ENCODE measurements around the gene TRPM7.
A peak's percentile ranks its signal among the peaks of the same experiment; 100 is the strongest.

The TRPM7 gene, protein sequence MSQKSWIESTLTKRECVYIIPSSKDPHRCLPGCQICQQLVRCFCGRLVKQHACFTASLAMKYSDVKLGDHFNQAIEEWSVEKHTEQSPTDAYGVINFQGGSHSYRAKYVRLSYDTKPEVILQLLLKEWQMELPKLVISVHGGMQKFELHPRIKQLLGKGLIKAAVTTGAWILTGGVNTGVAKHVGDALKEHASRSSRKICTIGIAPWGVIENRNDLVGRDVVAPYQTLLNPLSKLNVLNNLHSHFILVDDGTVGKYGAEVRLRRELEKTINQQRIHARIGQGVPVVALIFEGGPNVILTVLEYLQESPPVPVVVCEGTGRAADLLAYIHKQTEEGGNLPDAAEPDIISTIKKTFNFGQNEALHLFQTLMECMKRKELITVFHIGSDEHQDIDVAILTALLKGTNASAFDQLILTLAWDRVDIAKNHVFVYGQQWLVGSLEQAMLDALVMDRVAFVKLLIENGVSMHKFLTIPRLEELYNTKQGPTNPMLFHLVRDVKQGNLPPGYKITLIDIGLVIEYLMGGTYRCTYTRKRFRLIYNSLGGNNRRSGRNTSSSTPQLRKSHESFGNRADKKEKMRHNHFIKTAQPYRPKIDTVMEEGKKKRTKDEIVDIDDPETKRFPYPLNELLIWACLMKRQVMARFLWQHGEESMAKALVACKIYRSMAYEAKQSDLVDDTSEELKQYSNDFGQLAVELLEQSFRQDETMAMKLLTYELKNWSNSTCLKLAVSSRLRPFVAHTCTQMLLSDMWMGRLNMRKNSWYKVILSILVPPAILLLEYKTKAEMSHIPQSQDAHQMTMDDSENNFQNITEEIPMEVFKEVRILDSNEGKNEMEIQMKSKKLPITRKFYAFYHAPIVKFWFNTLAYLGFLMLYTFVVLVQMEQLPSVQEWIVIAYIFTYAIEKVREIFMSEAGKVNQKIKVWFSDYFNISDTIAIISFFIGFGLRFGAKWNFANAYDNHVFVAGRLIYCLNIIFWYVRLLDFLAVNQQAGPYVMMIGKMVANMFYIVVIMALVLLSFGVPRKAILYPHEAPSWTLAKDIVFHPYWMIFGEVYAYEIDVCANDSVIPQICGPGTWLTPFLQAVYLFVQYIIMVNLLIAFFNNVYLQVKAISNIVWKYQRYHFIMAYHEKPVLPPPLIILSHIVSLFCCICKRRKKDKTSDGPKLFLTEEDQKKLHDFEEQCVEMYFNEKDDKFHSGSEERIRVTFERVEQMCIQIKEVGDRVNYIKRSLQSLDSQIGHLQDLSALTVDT (N-terminal part only)

DNA sequence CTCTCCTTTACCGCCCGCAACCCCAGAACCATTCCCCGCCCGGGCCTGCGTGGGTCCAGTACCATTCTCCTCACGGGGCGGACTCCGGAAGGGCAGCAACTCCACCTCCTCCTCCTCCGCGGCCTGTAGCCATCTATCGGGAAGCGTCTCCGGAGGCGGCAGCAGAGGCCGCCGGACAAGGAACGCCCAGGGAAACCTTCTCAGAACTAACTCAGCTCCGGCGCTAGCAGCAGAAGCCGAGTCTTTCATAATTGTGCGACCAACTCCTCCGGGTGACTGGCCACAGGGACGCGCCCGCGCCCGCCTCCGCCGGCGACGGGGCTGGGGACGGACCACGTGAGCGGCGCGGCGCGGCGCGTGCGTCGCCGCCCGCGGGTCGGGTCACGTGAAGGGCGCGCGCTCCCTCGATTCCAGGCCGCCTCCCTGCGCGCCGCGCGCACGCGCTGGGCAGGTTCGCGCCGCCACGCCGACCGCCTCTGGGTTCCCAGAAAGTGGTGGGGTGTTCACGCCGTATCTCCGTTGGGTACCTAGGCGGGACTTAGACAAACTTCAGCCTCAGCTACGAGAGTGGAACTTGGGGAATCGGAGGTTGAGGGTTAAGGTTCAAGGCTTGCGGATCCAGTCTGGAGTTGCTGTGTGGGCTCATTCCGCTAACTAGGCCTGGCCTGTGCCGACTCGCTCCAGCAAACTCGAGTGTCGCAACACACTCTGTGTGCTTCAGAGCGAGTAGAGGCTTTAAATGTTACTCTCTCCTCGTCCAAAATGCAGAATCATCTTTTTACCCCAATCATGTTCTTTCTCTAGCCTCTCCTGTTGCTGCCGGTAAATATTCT is at the start of gene TRPM7:
TSS of gene TRPM7 (minus strand) at position 329 of the 833 bp plus-strand sequence. CDS start at position 65, 264 bp downstream.
- Histone ChIP-seq H3K36me3 (ENCODE audit: control insufficient read depth, insufficient read depth, low read length) (no peaks in the 10 kb centered on the region), H3K27me3 (ENCODE audit: control insufficient read depth, insufficient read depth, low read length) (no peaks in the 10 kb centered on the region), H3K4me3 (ENCODE audit: low read length) (peak within 1 kb of the TSS; percentile 98), H3K9me3 (ENCODE audit: control insufficient read depth, low read length) (no peaks in the 10 kb centered on the region), H3K9ac (ENCODE audit: low read length) (peak within 1 kb of the TSS; percentile 98), H3K4me1 (ENCODE audit: control insufficient read depth, insufficient read depth, low read length) (peaks cover 7% of the 10 kb centered on the region)

DNA sequence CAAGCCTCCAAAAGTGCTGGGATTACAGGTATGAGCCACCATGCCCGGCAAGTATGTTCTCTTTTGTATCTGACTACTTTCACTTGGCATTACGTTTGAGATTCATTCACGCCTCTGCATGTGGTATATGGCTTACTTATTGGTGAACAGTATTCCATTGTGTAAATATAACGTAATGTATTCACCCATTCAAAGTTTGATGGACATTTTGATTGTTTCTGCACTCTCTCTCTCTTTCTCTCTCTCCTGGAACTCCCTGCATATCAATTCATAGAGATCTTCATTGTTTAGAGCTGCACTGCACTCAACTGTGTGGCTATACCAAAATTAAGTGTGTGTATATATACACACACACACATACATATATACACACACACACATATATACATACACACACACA is 48.6 kb upstream of the TRPM7 start:
- Histone ChIP-seq H3K9me3 (ENCODE audit: control insufficient read depth, low read length) (no peaks in the 10 kb centered on the region), H3K36me3 (ENCODE audit: control insufficient read depth, insufficient read depth, low read length) (no peaks in the 10 kb centered on the region), H3K4me3 (ENCODE audit: low read length) (no peak overlapping the region), H3K9ac (ENCODE audit: low read length) (no peak overlapping the region), H3K4me1 (ENCODE audit: control insufficient read depth, insufficient read depth, low read length) (no peaks in the 10 kb centered on the region), H3K27me3 (ENCODE audit: control insufficient read depth, insufficient read depth, low read length) (no peaks in the 10 kb centered on the region)

DNA sequence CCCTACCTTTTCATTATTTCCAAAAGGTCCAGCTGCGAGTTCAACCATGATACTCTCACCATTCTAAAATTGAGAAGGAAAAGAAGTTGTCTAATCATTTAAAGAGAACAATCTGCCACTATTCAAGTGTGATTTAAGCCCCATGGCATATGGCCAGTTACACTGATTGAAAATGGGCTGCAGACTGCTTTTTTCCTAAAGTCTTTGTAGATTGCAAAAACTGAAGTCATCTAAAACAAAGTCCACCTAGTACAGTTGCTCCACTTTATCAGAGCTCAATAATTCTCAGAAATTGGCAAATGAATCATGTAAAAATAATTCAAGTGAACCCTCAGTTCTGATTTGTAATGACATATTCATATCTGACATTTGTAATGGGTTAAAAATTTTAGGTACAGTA is 39.7 kb upstream of the TRPM7 start:
- no peaks in the 10 kb centered on the region for H3K27me3 ChIP-seq (ENCODE audit: control insufficient read depth, insufficient read depth, low read length)
- H3K9ac ChIP-seq (ENCODE audit: low read length) = no peak overlapping the region
- no peaks in the 10 kb centered on the region for H3K36me3 ChIP-seq (ENCODE audit: control insufficient read depth, insufficient read depth, low read length)
- no peak overlapping the region for H3K4me3 ChIP-seq (ENCODE audit: low read length)
- H3K9me3 ChIP-seq (ENCODE audit: control insufficient read depth, low read length) = no peaks in the 10 kb centered on the region
- peaks cover 14% of the 10 kb centered on the region for H3K4me1 ChIP-seq (ENCODE audit: control insufficient read depth, insufficient read depth, low read length)

DNA sequence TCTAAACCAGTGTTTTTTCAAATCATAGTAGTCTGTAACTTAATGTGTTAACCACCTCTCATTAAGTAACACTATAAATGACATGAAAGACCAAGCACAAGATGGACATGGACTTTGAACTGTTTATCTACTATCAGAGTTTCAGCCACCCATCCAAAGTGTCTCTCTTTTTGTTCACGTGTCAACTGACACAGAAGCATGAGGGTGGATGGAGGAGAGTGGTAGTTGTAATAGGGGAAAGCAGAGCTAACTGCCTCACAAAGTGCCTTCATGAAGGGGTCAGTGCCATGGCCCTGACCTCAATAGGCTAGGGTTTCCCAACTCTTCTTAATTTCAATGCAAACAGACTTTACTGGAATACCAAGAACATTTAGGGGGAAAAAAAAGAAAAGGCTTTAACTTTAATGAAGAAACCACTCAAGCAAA is 32.1 kb upstream of the TRPM7 start:
- Histone ChIP-seq H3K4me1 (ENCODE audit: control insufficient read depth, insufficient read depth, low read length) (peaks cover 4% of the 10 kb centered on the region), H3K36me3 (ENCODE audit: control insufficient read depth, insufficient read depth, low read length) (no peaks in the 10 kb centered on the region), H3K9me3 (ENCODE audit: control insufficient read depth, low read length) (no peaks in the 10 kb centered on the region), H3K9ac (ENCODE audit: low read length) (no peak overlapping the region), H3K4me3 (ENCODE audit: low read length) (no peak overlapping the region), H3K27me3 (ENCODE audit: control insufficient read depth, insufficient read depth, low read length) (no peaks in the 10 kb centered on the region)

DNA sequence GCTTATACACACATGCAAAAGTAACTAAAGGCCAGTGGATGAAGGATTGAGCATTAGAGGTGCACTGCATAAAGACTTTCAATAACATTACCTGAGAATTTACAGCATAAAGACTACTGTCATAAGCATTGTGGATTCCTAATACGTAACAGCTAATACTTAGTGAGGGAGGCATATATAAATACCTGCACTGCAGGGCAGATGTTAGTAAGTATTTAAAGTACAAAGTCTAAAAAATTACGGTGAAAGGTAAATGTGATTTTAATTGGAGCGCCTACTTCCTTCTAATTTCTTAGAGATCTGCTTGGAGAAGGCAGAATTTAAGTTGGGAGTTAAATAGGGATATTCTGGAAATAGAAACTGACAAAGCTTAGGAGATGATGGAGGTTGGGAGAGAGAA is 25.4 kb upstream of the TRPM7 start:
- H3K4me3 ChIP-seq (ENCODE audit: low read length) = no peak overlapping the region
- no peaks in the 10 kb centered on the region for H3K36me3 ChIP-seq (ENCODE audit: control insufficient read depth, insufficient read depth, low read length)
- H3K9ac ChIP-seq (ENCODE audit: low read length) = no peak overlapping the region
- no peaks in the 10 kb centered on the region for H3K27me3 ChIP-seq (ENCODE audit: control insufficient read depth, insufficient read depth, low read length)
- peaks cover 10% of the 10 kb centered on the region for H3K4me1 ChIP-seq (ENCODE audit: control insufficient read depth, insufficient read depth, low read length)
- H3K9me3 ChIP-seq (ENCODE audit: control insufficient read depth, low read length) = no peaks in the 10 kb centered on the region

DNA sequence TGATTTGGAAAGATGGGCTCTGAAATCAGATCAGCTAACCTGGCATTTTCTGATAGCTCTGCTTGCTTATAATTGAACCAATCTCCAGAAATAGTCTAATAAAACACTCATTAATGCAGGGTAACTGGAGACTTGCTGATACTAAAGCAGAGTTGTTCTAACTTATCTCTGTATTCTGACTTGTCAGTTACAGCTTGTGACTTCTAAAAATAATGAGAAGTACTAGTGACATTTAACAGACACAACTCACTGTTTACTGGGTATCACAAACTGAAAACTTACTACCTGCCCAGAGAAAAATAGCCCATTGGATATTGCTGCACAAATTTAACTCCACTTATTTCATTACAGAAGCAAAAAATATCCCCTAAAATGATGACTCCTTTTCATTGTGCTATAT is 24.0 kb upstream of the TRPM7 start:
- H3K9ac ChIP-seq (ENCODE audit: low read length) = no peak overlapping the region
- no peak overlapping the region for H3K4me3 ChIP-seq (ENCODE audit: low read length)
- no peaks in the 10 kb centered on the region for H3K27me3 ChIP-seq (ENCODE audit: control insufficient read depth, insufficient read depth, low read length)
- H3K9me3 ChIP-seq (ENCODE audit: control insufficient read depth, low read length) = no peaks in the 10 kb centered on the region
- H3K36me3 ChIP-seq (ENCODE audit: control insufficient read depth, insufficient read depth, low read length) = no peaks in the 10 kb centered on the region
- peaks cover 10% of the 10 kb centered on the region for H3K4me1 ChIP-seq (ENCODE audit: control insufficient read depth, insufficient read depth, low read length)

DNA sequence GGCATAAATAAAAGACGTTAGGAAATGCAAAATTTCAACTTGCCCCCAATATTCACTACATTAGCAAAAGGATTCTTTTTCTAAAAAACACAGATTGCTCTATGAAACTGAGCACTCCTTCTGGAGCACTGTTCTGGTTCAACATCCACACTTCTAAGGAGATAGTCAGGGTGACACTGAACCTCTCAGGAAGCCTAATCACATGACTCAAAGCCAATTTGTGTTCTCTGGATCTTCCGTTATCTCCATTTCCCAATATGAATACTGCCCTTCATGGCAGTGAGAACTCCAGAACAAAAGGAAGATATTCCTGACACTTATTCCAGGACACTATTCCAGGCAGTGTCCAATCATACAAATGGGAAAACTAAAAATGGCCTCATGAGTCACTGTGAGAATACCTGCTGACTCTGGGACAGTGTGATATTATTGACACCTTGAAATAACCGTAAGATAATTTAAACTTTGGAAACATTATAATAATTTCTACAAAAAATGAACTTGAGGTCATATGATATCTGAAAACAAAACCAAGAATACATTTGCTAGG is 21.4 kb upstream of the TRPM7 start:
- no peak overlapping the region for H3K9ac ChIP-seq (ENCODE audit: low read length)
- H3K36me3 ChIP-seq (ENCODE audit: control insufficient read depth, insufficient read depth, low read length) = no peaks in the 10 kb centered on the region
- H3K27me3 ChIP-seq (ENCODE audit: control insufficient read depth, insufficient read depth, low read length) = no peaks in the 10 kb centered on the region
- no peak overlapping the region for H3K4me3 ChIP-seq (ENCODE audit: low read length)
- H3K4me1 ChIP-seq (ENCODE audit: control insufficient read depth, insufficient read depth, low read length) = peaks cover 10% of the 10 kb centered on the region
- no peaks in the 10 kb centered on the region for H3K9me3 ChIP-seq (ENCODE audit: control insufficient read depth, low read length)

DNA sequence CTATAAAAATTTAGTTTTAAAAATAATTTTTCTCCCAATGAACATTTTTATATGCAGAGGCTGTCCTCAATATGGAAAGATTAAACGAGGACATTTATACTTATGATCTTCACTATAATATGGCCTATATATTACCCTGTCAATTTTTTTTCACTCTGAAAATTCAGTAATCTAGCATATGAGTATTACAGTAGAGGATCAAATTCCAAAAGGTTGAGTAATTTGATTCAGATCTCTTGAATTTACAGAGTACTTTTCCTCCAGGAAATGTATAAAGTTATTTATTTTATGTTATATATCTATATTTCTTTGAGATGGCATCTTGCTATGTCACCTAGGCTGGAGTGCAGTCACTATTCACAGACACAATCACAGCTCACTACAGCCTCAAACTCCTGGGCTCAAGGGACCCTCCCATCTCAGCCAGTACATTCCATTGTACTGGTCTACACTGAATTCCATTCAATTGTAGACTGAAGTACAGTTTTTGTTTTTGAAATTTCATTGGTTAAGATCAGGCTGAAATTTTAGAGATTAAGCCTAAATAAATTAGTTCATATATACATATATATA is 16.3 kb upstream of the TRPM7 start:
- no peaks in the 10 kb centered on the region for H3K36me3 ChIP-seq (ENCODE audit: control insufficient read depth, insufficient read depth, low read length)

DNA sequence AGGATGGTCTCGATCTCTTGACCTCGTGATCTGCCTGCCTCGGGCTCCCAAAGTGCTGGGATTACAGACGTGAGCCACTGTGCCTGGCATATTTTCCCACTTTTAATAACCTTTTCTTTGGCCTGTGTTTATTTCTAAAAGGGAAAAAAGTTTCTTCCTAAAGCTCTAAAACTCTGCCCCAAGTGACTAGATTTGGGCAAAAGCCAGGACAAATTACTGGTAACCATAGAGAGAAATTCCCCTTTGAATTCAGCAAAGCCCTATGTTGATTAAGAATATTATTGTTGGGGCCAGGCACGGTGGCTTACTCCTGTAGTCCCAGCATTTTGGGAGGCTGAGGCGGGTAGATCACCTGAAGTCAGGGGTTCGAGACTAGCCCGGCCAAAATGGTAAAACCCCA is 11.5 kb upstream of the TRPM7 start:
- Histone ChIP-seq H3K4me1 (ENCODE audit: control insufficient read depth, insufficient read depth, low read length) (no peaks in the 10 kb centered on the region), H3K9ac (ENCODE audit: low read length) (no peak overlapping the region), H3K36me3 (ENCODE audit: control insufficient read depth, insufficient read depth, low read length) (no peaks in the 10 kb centered on the region), H3K4me3 (ENCODE audit: low read length) (no peak overlapping the region), H3K27me3 (ENCODE audit: control insufficient read depth, insufficient read depth, low read length) (no peaks in the 10 kb centered on the region), H3K9me3 (ENCODE audit: control insufficient read depth, low read length) (no peaks in the 10 kb centered on the region)

More for the DNA sequence above, 16.3 kb upstream of the TRPM7 start:
- Histone ChIP-seq H3K9ac (ENCODE audit: low read length) (no peak overlapping the region), H3K27me3 (ENCODE audit: control insufficient read depth, insufficient read depth, low read length) (no peaks in the 10 kb centered on the region), H3K9me3 (ENCODE audit: control insufficient read depth, low read length) (no peaks in the 10 kb centered on the region), H3K4me1 (ENCODE audit: control insufficient read depth, insufficient read depth, low read length) (no peaks in the 10 kb centered on the region), H3K4me3 (ENCODE audit: low read length) (no peak overlapping the region)

DNA sequence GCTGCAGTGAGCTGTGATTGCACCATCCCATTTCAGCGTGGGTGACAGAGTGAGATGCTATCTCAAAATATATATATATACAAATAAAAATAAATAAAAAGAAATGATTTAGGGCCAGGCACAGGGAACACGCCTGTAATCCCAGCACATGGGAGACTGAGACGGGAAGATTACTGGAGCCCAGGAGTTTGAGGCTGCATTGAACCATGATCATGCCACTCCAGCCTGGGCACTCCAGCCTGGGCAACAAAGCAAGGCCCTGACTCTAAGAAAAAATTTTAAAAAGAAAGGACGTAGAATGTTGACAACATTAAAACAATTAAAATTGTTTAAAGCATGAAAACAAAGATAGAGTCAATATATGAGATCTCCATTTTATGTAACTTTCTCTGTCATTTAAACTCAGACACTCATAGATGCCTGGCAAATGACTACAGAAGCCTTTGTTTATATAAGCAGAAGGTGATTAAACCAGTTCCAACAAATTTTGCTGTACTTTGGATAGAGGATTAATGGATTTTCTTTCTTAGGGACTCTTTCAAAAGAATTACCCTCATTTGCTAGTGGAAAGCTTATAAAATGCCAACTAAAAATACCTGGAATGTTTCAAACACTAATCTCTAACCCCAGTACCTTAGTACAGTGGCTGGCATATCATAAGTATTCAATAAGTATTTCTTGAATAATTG is 10.7 kb upstream of the TRPM7 start:
- H3K27me3 ChIP-seq (ENCODE audit: control insufficient read depth, insufficient read depth, low read length) = no peaks in the 10 kb centered on the region
- no peak overlapping the region for H3K9ac ChIP-seq (ENCODE audit: low read length)
- no peaks in the 10 kb centered on the region for H3K4me1 ChIP-seq (ENCODE audit: control insufficient read depth, insufficient read depth, low read length)
- no peaks in the 10 kb centered on the region for H3K9me3 ChIP-seq (ENCODE audit: control insufficient read depth, low read length)
- H3K36me3 ChIP-seq (ENCODE audit: control insufficient read depth, insufficient read depth, low read length) = no peaks in the 10 kb centered on the region
- no peak overlapping the region for H3K4me3 ChIP-seq (ENCODE audit: low read length)

Measured in mucosa of stomach (tissue), 1 donor.